Left cardiac atrium (tissue), 4 donors: Measurements from ENCODE around the gene CSNK1G1. TPM values are rescaled to one million over a fixed set of nuclear protein-coding genes. Genes with fewer than 3 reads are reported as not detected.
"Not testable (repeated sequence)": the region's sequence is repeated elsewhere in the genome, so short reads cannot be mapped to it uniquely, and the experiment has no call there.

Experiments
- ATAC-seq, 2 donors: fragments of 200-7000 bp; cut with Tn5 transposase; one replicate each; pipeline ENCODE4 v1.9.1; 2020; ENCODE audit warnings: mild to moderate bottlenecking in 2 of 2, moderate library complexity in 2 of 2
- DNase-seq: peaks from one replicate; pipeline ENCODE4 v3.0.0-alpha.2; 2020
- intact Hi-C, 2 donors: fragments of 100-400 bp; cut with DNase I; formaldehyde crosslinking; loops; one replicate each; pipeline versions ENCODE4 v1.14.1 to v1.15.1; 2022 to 2023
- total RNA-seq, 2 donors: library from RNA; stranded (reverse); fragmentation: NEBNext Ultra II Directional; extraction: Animal tissue kit (Norgen Biotek cat#: 25700); gene quantifications; one replicate each; pipeline ENCODE4 v1.2.1, GENCODE V29; 2021
- donor health status: DM: no; HTN: yes; CAD: no.
- donor health status: DM: no; HTN: yes; CAD: no; lungs with severe emphysema.
- donor health status: DM: yes; HTN: yes; CAD: no.
- donor health status: Dilated cardiomyopathy.

The CSNK1G1 gene
- total RNA-seq, 2 donors from 2014 or later = 8.6 to 9.7 TPM

DNA sequence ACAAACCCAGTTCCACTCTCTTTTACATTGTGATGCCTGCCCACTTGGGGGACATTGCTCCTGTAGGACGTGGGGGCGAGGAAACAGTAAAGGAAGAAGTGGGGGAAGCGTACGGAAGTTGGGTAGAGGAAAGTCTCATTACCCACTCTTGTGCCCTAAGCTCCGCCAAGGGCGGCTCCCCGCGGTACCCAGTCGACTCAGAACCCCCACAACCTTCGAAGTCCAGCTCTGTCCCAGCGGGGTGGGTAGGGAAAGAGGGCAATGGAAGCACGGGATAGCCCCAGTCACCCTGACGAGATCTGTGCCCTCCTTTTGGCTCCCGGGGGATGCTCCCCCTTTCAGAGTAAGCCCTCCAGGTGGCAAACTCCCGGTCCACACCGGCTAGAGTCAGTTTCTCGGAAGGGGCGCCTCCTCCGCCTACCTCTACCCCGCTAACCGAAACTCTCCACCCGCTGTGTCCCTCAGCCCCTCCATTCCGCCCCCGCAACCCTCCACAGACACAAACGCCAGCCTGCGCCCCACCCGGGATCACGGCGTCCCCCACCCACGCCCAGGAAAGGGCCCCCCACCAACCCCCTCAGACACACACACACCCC is 527 bp downstream of the CSNK1G1 start:
- intact Hi-C loops = loop anchor here (10.0 kb wide), 2 partner anchors 141 to 151 kb away; no protein-coding TSS in a partner anchor
- ATAC-seq (peak; percentile 18 to 40), DNase-seq (peak; percentile 34)

DNA sequence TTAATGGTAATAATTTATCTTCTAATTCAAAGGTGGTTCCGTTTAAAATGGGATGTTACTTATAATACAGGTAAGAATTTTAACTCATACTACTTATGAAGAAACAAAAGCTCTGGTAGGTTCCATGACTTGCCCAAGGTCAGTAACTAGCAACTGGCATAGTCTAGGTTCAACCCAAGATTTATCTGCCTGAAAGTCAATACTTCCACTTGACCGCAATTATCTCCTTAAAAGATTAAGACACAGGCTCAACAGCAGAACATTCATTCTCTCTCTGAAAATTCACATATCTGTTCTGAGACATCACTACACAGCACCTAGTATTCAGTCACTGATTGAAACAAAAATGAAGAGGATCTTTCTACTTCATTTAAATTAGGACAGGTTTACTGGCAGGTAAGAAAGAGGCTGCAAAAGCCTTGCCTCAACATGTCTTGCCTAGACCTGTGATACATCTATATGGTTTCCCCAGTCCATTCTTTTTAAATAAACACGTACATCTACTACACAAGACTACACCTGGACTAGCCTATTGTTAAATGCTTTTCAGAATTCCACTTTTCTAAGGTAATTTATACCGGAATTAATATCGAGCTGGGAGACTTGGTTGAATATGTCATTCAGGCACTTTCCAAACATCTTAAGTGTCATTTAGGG is 1.2 kb downstream of the CSNK1G1 start:
- no peak for ATAC-seq
- DNase-seq = no peak
- intact Hi-C loops = loop anchor here (10.0 kb wide), 2 partner anchors 140 to 150 kb away; no protein-coding TSS in a partner anchor

DNA sequence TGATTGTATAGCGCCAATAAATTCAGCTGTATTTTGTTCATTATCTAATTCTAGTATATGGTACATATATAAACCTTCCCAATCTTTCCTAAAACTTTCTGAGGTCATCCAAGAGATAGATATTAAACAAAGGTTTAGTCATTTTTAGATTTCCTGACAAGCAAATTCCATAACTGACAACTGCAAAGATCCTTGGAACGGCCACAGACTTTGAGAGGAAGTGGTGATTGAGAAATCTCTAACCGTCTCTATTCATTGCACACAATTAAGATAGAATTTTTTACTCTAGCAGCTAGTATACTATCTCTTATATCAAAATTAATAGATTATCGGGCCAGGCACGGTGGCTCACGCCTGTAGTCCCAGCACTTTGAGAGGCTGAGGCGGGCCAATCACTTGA is 4.7 kb downstream of the CSNK1G1 start:
- ATAC-seq (no peak), DNase-seq (no peak)
- intact Hi-C loops = loop anchor here (10.0 kb wide), 2 partner anchors 136 to 146 kb away; no protein-coding TSS in a partner anchor

DNA sequence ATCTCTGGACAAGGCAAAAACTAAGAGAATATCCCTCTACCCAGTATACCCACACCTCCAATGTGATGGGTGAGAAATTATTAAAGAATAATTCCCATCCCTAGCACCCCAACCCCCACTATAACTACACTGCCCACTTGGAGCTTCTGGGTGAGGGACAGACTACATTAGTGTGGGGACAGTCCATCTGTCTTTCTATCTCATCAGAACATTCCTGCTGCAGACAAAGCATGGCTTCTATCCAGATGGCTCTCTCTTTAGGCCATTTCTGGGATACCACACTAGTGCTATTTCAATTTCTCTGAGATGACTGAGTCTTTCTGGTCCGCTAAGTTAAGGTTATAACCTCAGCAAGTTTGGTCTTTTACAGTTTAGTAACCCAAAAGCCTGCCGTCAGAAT is 6.6 kb downstream of the CSNK1G1 start:
- ATAC-seq = no peak
- DNase-seq = no peak
- intact Hi-C loops = no loop called here

DNA sequence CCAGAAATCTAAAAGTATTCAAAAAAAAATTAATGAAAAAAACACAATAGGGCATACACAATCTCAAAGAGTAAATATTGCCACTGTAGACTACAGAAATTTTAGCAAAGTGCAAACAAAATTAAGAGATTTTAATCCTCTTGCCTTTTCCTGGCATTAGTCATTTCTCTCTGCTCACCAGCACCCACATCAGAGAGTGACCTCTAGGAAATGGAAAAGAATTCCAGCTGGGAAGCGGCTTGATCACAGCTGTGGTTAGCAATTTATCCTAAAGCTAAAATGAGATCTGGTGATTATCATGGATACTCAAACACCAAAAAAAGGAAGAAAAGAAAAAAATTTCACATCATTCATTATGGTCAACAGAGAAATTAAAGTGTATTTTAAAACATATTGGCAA is 7.5 kb downstream of the CSNK1G1 start:
- ATAC-seq (no peak), DNase-seq (no peak)
- intact Hi-C loops = no loop called here

DNA sequence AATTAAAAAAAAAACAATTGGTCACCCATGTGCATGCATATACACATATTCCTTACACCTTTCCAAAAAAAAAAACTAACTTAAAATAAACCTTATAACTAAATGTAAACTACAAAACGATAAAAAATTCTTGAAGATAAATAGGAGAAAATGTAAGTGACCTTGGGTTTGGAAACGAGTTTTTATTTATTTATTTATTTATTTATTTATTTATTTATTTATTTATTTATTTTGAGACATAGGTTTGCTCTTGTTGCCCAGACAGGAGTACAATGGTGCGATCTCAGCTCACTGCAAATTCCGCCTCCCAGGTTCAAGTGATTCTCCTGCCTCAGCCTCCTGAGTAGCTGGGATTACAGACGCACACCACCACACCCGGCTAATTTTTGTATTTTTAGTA is 9.7 kb downstream of the CSNK1G1 start:
- intact Hi-C loops, DNase-seq, ATAC-seq: not testable (repeated sequence)

DNA sequence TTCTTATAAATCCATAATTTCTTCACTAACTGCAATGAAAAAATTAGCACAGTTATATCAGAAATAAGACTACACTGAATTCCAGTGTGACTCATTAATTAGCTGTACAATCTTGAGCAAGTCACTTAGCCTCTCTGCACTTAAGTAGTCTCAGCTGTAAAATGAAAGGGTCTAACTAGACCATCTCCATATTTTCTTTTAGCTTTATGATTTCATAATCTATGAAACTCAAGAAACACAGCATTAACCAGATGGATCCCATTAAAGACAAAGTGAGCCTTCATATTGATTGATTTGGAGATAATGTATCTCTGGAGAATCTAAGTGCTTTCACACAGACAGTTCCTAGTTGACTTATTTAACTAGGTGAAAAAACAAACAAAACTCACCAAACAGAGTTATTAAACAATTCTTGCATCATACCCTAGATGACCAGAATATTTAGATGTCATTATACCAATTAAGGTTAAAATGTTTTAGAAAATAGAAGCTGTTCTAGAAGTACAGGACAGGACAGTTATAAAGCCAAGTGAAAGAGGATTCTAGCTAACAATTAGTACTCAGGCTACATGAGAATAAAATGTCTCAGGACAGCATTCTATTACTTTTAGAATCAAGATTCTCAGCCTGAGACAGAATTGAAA is 11.2 kb downstream of the CSNK1G1 start:
- DNase-seq = no peak
- intact Hi-C loops = no loop called here
- ATAC-seq = peak in 1 of 2 donors; percentile 33

DNA sequence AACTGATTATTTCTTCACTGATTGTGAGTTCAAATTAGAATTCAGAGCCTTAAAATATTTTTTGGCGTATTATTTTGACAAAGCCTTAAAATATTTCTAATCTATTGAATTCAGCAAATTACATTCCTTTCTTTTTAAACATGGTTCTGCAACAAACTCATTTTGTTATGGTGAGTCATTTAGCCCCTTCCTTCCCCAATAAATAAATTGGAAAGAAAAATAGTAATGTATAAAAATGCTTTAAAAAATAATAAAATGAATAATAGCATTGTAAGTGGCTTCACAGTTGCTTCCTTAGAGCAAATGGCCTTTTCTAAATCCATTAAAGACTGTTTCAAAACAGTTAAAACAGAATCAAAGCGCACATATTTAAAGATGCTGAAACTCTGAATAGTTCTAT is 12.1 kb downstream of the CSNK1G1 start:
- no peak for DNase-seq
- no peak for ATAC-seq
- intact Hi-C loops = no loop called here

DNA sequence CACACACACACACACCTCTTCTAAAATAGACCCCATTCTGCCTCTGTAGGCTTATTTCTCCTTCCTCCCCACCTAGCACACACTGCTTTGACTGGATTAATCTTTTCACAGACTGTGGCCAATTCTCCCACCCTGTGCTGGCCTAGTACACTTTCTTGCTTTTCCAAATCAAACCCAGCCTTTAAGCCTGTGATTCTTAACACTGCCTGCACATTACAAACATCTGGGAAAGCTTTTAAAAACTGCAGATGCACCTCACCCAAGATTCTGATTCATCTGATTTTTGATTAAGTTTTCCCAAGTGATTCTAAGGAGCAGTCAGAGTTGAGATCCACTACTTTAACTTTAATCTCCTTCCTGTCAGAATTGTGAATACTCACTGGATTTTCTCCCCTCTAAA is 12.8 kb downstream of the CSNK1G1 start:
- intact Hi-C loops = no loop called here
- ATAC-seq (no peak), DNase-seq (no peak)

DNA sequence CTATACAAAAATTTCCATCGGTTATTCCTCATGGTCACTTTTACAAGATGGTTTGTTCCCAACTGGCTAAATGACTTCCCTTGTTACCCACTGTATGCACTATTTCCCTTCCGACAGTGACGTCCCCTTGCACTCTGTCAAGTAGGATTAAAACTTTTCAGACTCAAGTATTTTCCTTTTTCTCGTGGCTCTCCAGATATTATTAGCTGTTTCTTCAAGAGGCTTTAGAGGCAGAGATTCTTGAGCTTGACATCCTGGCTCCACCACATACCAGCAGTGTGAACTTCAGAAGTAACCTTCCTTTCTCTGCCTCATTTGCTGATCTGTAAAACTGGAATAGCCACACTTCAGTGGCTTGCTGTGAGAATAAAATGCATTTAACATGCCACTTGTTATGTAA is 14.0 kb downstream of the CSNK1G1 start:
- intact Hi-C loops = no loop called here
- ATAC-seq = no peak
- no peak for DNase-seq

DNA sequence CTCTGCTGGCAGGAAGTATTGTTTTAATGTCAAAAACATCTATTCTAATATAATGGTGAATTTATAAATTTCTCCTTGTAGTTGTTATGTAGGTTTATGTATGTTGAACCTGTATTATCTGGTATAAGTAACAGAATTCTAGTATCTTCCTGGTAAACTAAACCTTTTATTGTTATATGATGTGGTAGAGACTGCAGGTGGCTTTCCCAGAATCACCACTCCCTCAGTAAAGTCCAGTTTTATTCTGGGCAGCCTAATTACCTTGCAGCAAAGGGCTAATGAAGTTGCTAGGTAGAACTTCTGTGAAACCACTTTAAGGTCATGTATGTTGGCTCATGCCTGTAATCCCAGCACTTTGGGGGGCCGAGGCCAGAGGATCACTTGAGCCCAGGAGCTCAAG is 15.6 kb downstream of the CSNK1G1 start:
- intact Hi-C loops = no loop called here
- ATAC-seq (no peak), DNase-seq (no peak)

DNA sequence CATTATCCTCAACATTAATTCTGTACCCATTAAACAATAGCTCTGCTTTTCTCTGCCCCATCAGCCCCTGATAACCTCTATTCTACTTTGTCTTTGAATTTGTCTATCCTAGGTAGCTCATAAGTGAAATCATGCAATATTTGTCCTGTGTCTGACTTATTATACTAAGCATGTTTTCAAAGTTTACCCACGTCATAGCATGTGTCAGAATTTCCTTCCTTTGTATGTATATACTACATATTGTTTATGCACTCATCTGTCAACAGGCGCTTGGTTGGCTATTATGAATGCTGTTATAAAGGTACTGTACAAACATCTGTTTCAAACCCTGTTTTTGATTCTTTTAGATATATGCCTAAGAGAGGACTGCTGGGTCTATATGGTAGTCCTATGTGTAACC is 18.2 kb downstream of the CSNK1G1 start:
- ATAC-seq (no peak), DNase-seq (no peak)
- intact Hi-C loops = no loop called here

DNA sequence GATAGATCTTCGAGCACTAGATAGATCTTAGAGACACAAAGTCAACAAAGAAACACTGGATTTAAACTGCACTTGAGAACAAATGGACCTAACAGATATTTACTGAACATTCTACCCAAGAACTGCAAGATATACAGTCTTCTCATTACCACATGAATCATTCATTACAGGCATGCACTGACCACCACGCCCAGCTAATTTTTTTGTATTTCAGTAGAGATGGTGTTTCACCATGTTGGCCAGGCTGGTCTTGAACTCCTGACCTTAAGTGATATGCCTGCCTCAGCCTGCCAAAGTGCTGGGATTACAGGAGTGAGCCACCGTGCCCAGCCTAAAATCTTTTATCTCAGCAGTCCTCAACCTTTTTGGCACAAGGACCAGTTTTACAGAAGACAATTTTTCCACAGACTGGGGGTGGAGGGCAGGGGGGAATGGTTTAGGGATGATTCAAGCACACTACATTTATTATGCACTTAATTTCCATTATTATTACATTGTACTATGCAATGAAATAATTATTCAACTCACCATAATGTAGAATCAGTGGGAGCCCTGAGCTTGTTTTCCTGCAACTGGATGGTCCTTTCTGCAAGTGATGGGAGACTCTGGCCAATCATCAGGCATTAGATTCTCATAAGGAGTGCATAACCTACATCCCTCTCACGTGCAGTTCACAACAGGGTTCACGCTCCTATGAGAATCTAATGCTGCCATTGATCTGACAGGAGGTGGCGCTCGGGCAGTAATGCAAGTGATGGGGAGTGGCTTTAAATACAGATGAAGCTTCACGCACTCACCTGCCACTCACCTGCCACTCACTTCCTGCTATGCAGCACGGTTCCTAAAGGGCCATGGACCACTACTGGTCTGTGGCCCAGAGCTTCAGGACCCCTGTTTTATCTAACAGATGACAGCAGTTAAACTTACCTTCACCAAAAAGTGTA is 21.7 kb downstream of the CSNK1G1 start:
- DNase-seq (no peak), ATAC-seq (peak in 1 of 2 donors; percentile 63)
- intact Hi-C loops = no loop called here

DNA sequence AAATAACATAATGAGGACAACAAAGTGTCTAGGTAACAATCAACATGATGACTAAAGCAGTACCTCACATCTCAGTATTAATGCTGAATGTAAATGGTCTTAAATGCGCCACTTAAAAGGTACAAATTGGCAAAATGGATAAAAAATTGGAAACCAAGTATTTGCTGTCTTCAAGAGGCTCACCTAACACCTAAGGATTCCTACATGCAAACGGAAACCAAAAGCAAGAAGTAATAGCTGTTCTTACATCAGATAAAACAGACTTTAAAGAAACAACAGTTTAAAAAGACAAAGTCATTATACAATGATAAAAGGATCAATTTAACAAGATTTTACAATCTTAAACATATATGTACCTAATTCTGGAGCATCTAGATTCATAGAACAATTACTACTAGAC is 22.5 kb downstream of the CSNK1G1 start:
- DNase-seq = no peak
- ATAC-seq = no peak
- intact Hi-C loops = no loop called here

DNA sequence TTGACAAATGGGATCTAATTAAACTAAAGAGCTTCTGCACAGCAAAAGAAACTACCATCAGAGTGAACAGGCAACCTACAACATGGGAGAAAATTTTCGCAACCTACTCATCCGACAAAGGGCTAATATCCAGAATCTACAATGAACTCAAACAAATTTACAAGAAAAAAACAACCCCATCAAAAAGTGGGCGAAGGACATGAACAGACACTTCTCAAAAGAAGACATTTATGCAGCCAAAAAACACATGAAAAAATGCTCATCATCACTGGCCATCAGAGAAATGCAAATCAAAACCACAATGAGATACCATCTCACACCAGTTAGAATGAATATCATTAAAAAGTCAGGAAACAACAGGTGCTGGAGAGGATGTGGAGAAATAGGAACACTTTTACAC is 24.3 kb downstream of the CSNK1G1 start:
- DNase-seq, intact Hi-C loops, ATAC-seq: not testable (repeated sequence)

DNA sequence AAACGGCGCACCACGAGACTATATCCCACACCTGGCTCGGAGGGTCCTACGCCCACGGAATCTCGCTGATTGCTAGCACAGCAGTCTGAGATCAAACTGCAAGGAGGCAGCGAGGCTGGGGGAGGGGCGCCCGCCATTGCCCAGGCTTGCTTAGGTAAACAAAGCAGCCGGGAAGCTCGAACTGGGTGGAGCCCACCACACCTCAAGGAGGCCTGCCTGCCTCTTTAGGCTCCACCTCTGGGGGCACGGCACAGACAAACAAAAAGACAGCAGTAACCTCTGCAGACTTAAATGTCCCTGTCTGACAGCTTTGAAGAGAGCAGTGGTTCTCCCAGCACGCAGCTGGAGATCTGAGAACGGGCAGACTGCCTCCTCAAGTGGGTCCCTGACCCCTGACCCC is 29.0 kb downstream of the CSNK1G1 start:
- ATAC-seq, DNase-seq, intact Hi-C loops: not testable (repeated sequence)

DNA sequence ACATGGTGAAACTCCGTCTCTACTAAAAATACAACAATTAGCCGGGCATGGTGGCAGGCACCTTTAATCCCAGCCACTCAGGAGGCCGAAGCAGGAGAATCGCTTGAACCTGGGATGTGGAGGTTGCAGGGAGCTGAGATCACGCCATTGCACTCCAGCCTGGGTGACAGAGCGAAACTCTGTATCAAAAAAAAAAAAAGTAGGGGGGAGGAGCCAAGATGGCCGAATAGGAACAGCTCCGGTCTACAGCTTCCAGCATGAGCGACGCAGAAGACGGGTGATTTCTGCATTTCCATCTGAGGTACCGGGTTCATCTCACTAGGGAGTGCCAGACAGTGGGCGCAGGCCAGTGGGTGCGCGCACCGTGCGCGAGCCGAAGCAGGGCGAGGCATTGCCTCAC is 29.5 kb downstream of the CSNK1G1 start:
- intact Hi-C loops, DNase-seq, ATAC-seq: not testable (repeated sequence)

DNA sequence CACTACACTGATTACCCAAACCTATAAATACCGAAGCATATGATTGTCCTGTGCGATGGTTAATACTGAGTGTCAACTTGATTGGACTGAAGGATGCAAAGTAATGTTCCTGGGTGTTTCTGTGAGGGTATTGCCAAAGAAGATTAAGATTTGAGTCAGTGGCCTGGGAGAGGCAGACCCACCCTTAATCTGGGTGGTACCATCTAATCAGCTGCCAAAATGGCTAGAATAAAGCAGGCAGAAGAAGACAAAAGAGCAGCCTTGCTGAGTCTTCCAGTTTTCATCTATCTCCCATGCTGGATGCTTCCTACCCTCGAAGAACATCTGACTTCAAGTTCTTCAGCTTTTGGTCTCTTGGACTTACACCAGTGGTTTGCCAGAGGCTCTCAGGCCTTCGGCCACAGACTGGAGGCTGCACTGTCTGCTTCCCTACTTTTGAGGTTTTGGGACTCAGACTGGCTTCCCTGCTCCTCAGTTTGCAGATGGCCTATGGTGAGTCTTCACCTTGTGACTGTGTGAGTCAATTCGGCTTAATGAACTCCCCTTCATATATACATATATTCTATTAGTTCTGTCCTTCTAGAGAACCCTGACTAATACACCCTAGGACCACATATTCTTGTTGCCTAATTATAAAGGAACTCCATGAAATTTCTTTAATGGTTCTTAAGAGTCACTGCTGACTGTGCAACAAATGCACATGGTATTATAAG is 31.7 kb downstream of the CSNK1G1 start:
- DNase-seq (no peak), ATAC-seq (no peak)
- intact Hi-C loops = no loop called here

DNA sequence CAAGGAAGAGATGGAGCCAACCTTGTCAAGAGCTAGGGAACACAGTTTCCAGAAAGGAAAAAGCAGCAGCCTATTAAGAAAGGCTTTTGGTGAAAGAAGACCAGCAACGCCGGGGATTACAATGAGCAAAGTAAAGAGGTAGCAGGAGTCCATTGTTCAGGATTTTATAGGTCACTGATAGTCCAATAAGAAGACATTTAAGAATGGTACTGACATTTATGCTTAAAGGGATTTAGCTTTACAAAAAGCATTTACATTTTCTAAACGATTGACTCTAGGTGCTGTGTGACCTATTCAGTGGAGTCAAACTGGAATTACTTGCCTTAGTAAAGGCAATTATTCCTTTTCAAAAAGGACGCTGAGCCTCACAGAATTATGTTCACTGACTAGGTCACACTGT is 40.8 kb downstream of the CSNK1G1 start:
- ATAC-seq = no peak
- DNase-seq = no peak
- intact Hi-C loops = no loop called here
